Stomach (tissue), 9 donors: Measurements from ENCODE around the gene ACSF3. TPM values are rescaled to one million over a fixed set of nuclear protein-coding genes. Genes with fewer than 3 reads are reported as not detected.

Source experiments
- DNase-seq, 2 donors: peaks; one replicate each; pipeline versions ENCODE4 v3.0.0 to v3.0.0-alpha.2; 2013 to 2019
- H3K27ac ChIP-seq, 5 donors: fragments of 200-600 bp in 4 of 5; sonication (generic) in 4 of 5; one replicate each; pipeline ENCODE4 v1.5.1; 2013 to 2019; ENCODE audit warnings: mild to moderate bottlenecking in 1 of 5, moderate library complexity in 1 of 5
- H3K27me3 ChIP-seq, 3 donors: fragments of 200-600 bp; sonication (generic); one replicate each; pipeline ENCODE4 v1.5.1; 2017 to 2019; ENCODE audit warnings: mixed run types in 1 of 3
- H3K36me3 ChIP-seq, 4 donors: fragments of 200-600 bp; sonication (generic); 1 replicate in 3 of 4; 2 replicates in 1 of 4; pipeline ENCODE4 v1.5.1; 2016 to 2019
- H3K4me1 ChIP-seq, 4 donors: fragments of 200-600 bp; sonication (generic); one replicate each; pipeline ENCODE4 v1.5.1; 2016 to 2019
- H3K4me3 ChIP-seq, 4 donors: fragments of 200-600 bp; sonication (generic) in 3 of 4; one replicate each; pipeline ENCODE4 v1.5.1; 2016 to 2019; ENCODE audit warnings: mild to moderate bottlenecking in 1 of 4
- H3K9me3 ChIP-seq, 4 donors: fragments of 200-600 bp; sonication (generic); one replicate each; pipeline ENCODE4 v1.5.1; 2016 to 2019
- CTCF ChIP-seq, 7 experiments: fragments of 450-650 bp in 4 of 7; fragments of 200-600 bp in 3 of 7; sonication (generic) in 3 of 7; IDR thresholded peaks; one replicate each; pipeline ENCODE4 v1.5.1; 2016 to 2019; ENCODE audit warnings: antibody characterized with exemption in 7 of 7, control low read depth in 2 of 7, mild to moderate bottlenecking in 1 of 7
- EP300 ChIP-seq: sonication (generic); formaldehyde crosslinking; IDR thresholded peaks from one replicate; pipeline ENCODE4 v1.6.1; 2017; ENCODE audit warnings: antibody characterized with exemption
- POLR2A ChIP-seq, 4 donors: fragments of 450-650 bp; IDR thresholded peaks; one replicate each; pipeline ENCODE4 v1.6.1; 2016; ENCODE audit warnings: antibody characterized with exemption in 4 of 4, control low read depth in 2 of 4, mild to moderate bottlenecking in 1 of 4, moderate library complexity in 1 of 4
- POLR2AphosphoS5 ChIP-seq, 3 donors: sonication (generic); formaldehyde crosslinking; IDR thresholded peaks; one replicate each; pipeline ENCODE4 v1.6.1; 2016; ENCODE audit warnings: antibody characterized with exemption in 3 of 3
- WGBS, 5 donors: extraction: QIAGEN DNeasy Blood & Tissue Kit in 3 of 5; methylation state at CpG; one replicate each; pipeline versions ENCODE4 v1.1.5 to v1.1.7; 2013 to 2018; 5-methylcytosine and 5-hydroxymethylcytosine counted together
- intact Hi-C: fragments of 100-400 bp; cut with DNase I; formaldehyde crosslinking; loops from one replicate; pipeline ENCODE4 v1.15.1; 2023; ENCODE audit warnings: low total_unique reads
- polyA plus RNA-seq, 3 donors: library from polyadenylated mRNA; stranded (reverse); fragments of 200-250 nt; gene quantifications; one replicate each; pipeline ENCODE4 v1.2.3, GENCODE V29; 2013
- total RNA-seq, 5 donors: library from RNA; depleted of rRNA; stranded (reverse); fragments of >200 nt; gene quantifications; one replicate each; pipeline versions ENCODE4 v1.1.0 to v1.2.3, GENCODE V29; 2014 to 2016
- donor health status: healthy with polysubstance abuse.
- donor health status: Bipolar disorder and iron deficiency.
- donor health status: healthy.

The ACSF3 gene
- total and polyA plus RNA-seq, 8 donors = 16.9 to 265 (median 30.7) TPM

GRCh38 chr16:89096768-89097391, 3.2 kb downstream of the ACSF3 start:
- peak in 1 of 2 donors; percentile 48 for DNase-seq
- WGBS, 5 donors = 80 to 90% (median 85%) methylated on average over 21 to 24 of the region's 24 CpGs
- intact Hi-C loops = no loop called here
- peaks cover 8 to 29% (median 23%) of the 10 kb centered on the region in 4 donors for H3K36me3 ChIP-seq
- H3K27me3 ChIP-seq = peaks cover 0 to 3% (median 0%) of the 10 kb centered on the region in 3 donors
- no peak overlapping the region for H3K4me3 ChIP-seq
- peak overlapping the region; percentile 3 to 70 (median 27) for H3K27ac ChIP-seq
- H3K4me1 ChIP-seq = peaks cover 31 to 70% (median 58%) of the 10 kb centered on the region in 4 donors
- TF ChIP-seq POLR2AphosphoS5 (IDR thresholded peaks at IDR 0.05) (no peak), EP300 (no peak), POLR2A (IDR thresholded peaks at IDR 0.05) (no peak), CTCF (IDR thresholded peaks at IDR 0.05) (no peak)
- H3K9me3 ChIP-seq = no peaks in the 10 kb centered on the region

GRCh38 chr16:89097392-89097772, 3.7 kb downstream of the ACSF3 start:
- DNase-seq = no peak
- Histone ChIP-seq H3K4me1 (peaks cover 31 to 75% (median 57%) of the 10 kb centered on the region in 4 donors), H3K27ac (peak overlapping the region in 4 of 5 donors; percentile 21 to 70 (median 38)), H3K36me3 (peaks cover 13 to 34% (median 28%) of the 10 kb centered on the region in 4 donors), H3K9me3 (no peaks in the 10 kb centered on the region), H3K4me3 (no peak overlapping the region), H3K27me3 (no peaks in the 10 kb centered on the region)
- no peak for TF ChIP-seq POLR2AphosphoS5 (IDR thresholded peaks at IDR 0.05)
- TF ChIP-seq CTCF (IDR thresholded peaks at IDR 0.05) = no peak
- no peak for TF ChIP-seq POLR2A (IDR thresholded peaks at IDR 0.05)
- TF ChIP-seq EP300 = no peak
- intact Hi-C loops = no loop called here
- WGBS, 5 donors = 83 to 97% (median 85%) methylated on average over 7 to 14 of the region's 14 CpGs

GRCh38 chr16:89098767-89099430, 5.2 kb downstream of the ACSF3 start:
- Histone ChIP-seq H3K27me3 (no peaks in the 10 kb centered on the region), H3K36me3 (peaks cover 28 to 49% (median 43%) of the 10 kb centered on the region in 4 donors), H3K4me1 (peaks cover 31 to 82% (median 65%) of the 10 kb centered on the region in 4 donors), H3K4me3 (peak overlapping the region in 1 of 4 donors; percentile 0), H3K9me3 (no peaks in the 10 kb centered on the region), H3K27ac (peak overlapping the region in 2 of 5 donors; percentile 21 to 70)
- no peak for DNase-seq
- TF ChIP-seq POLR2A (IDR thresholded peaks at IDR 0.05) (no peak), POLR2AphosphoS5 (IDR thresholded peaks at IDR 0.05) (no peak)
- intact Hi-C loops = no loop called here
- 79 to 88% (median 86%) methylated on average over 25 to 26 of the region's 26 CpGs for WGBS, 5 donors

GRCh38 chr16:89099905-89100304, 6.3 kb downstream of the ACSF3 start:
- TF ChIP-seq POLR2AphosphoS5 (IDR thresholded peaks at IDR 0.05) (peak in 1 of 3 donors; percentile 6), CTCF (IDR thresholded peaks at IDR 0.05) (no peak)
- intact Hi-C loops = no loop called here
- no peak for DNase-seq
- Histone ChIP-seq H3K4me3 (no peak overlapping the region), H3K27me3 (no peaks in the 10 kb centered on the region), H3K27ac (no peak overlapping the region), H3K9me3 (no peaks in the 10 kb centered on the region), H3K4me1 (peaks cover 24 to 75% (median 57%) of the 10 kb centered on the region in 4 donors), H3K36me3 (peaks cover 37 to 59% (median 53%) of the 10 kb centered on the region in 4 donors)
- WGBS, 5 donors = 58 to 76% (median 59%) methylated on average over 11 of the region's 11 CpGs
